ENCODE data around the gene UGT1A8. TPM values are rescaled to one million over a fixed set of nuclear protein-coding genes. Genes with fewer than 3 reads are reported as not detected.

UGT1A8 gene
- total RNA-seq, 1 experiment from 2014 or later = not detected

DNA sequence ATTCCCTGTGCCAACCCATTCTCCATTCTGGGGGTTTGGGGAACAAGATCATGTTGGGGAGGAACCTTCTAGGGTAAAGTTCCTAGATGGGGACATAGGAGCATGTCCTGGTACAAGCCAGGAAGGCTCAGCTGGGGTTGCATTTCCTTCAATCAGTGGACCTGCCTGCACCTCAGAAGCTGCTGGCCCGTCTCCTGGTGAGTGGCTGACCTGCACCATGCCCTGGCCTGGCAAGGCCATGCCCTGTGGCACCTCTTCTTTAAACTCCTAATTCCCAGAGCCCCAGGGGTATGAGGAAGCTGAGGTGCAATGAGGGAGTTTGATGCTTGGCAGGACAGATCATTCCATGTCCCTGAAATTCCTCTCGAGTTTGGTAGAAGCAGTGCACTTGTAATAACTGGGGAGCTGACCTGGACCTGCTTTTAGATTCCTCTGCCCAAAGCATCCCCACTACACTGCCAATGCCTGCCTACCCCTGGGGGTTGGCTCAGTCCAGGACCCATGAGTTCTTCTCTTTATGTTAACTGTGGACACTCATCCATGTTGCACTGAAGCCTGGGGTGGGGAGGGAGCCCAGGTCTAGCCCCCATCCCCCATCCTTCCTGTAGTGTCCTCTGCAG lies 186.0 kb downstream of the UGT1A8 start:
- BruUV-seq (replicated peaks) = no TSS peak
- H3K4me3 Mint-ChIP-seq (ENCODE audit: unreplicated experiment) = no peak overlapping the region
- no peak for DNase-seq (ENCODE audit: unreplicated experiment)
- intact Hi-C loops (cut with micrococcal nuclease) = no loop called here
- TF ChIP-seq CTCF (IDR thresholded peaks at IDR 0.05; ENCODE audit: unreplicated experiment) = no peak
- peaks cover 13% of the 10 kb centered on the region for H3K4me1 Mint-ChIP-seq (ENCODE audit: insufficient read depth, unreplicated experiment)
- peaks cover 5% of the 10 kb centered on the region for H3K27me3 Mint-ChIP-seq (ENCODE audit: insufficient read depth, unreplicated experiment)
- no peaks in the 10 kb centered on the region for H3K36me3 Mint-ChIP-seq (ENCODE audit: insufficient read depth, unreplicated experiment)
- H3K27ac Mint-ChIP-seq (ENCODE audit: low read depth, unreplicated experiment) = no peak overlapping the region
- no peaks in the 10 kb centered on the region for H3K9me3 Mint-ChIP-seq (ENCODE audit: unreplicated experiment)
- POLR2A ChIA-PET = interaction anchor here (0.6 kb wide), 1 partner anchor 24 kb away, joined by 3 read pairs; no protein-coding TSS in a partner anchor
- CTCF ChIA-PET = interaction anchor here (0.6 kb wide), 1 partner anchor 252 kb away, joined by 3 read pairs; no protein-coding TSS in a partner anchor

DNA sequence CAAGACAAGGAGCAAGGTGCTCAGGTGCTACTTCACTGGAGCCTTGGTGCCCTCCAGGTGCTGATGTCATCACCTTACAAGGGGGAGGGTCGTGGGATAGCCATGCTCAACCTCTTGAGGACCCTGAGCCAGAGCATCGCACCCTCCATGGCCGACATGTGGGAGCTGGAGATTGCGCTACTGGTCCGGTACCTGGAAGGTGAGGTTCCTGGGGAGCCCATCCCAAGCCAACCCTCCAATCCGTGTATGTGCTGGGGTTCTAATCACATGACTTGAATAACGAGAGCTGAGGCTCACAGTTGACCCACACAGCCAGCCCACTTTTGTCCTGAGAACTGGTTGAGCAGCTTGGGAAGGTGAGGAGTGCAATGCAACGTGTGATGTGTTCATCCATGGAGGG lies 186.6 kb downstream of the UGT1A8 start:
- Mint-ChIP-seq H3K27me3 (ENCODE audit: insufficient read depth, unreplicated experiment) (no peaks in the 10 kb centered on the region), H3K27ac (ENCODE audit: low read depth, unreplicated experiment) (no peak overlapping the region), H3K4me3 (ENCODE audit: unreplicated experiment) (no peak overlapping the region), H3K4me1 (ENCODE audit: insufficient read depth, unreplicated experiment) (peaks cover 13% of the 10 kb centered on the region), H3K36me3 (ENCODE audit: insufficient read depth, unreplicated experiment) (no peaks in the 10 kb centered on the region), H3K9me3 (ENCODE audit: unreplicated experiment) (no peaks in the 10 kb centered on the region)
- BruUV-seq (replicated peaks) = no TSS peak
- no peak for TF ChIP-seq CTCF (IDR thresholded peaks at IDR 0.05; ENCODE audit: unreplicated experiment)
- POLR2A ChIA-PET = no interaction called here
- CTCF ChIA-PET = interaction anchor here (0.6 kb wide), 1 partner anchor 253 kb away, joined by 3 read pairs; no protein-coding TSS in a partner anchor
- intact Hi-C loops (cut with micrococcal nuclease) = no loop called here
- DNase-seq (ENCODE audit: unreplicated experiment) = no peak

- no peaks in the 10 kb centered on the region for H3K36me3 Mint-ChIP-seq (ENCODE audit: insufficient read depth, unreplicated experiment)
- ChIA-PET POLR2A (no interaction called here), CTCF (no interaction called here)
- H3K4me3 Mint-ChIP-seq (ENCODE audit: unreplicated experiment) = no peak overlapping the region
- no TSS peak for BruUV-seq (replicated peaks)
- TF ChIP-seq CTCF (IDR thresholded peaks at IDR 0.05; ENCODE audit: unreplicated experiment) = no peak
- DNase-seq (ENCODE audit: unreplicated experiment) = peak; percentile 9
- H3K27me3 Mint-ChIP-seq (ENCODE audit: insufficient read depth, unreplicated experiment) = peaks cover 13% of the 10 kb centered on the region
- no peaks in the 10 kb centered on the region for H3K9me3 Mint-ChIP-seq (ENCODE audit: unreplicated experiment)
- no peak overlapping the region for H3K27ac Mint-ChIP-seq (ENCODE audit: low read depth, unreplicated experiment)
- intact Hi-C loops (cut with micrococcal nuclease) = no loop called here
- H3K4me1 Mint-ChIP-seq (ENCODE audit: insufficient read depth, unreplicated experiment) = no peaks in the 10 kb centered on the region
Observed at GRCh38 chr2:233807215-233807865, 189.9 kb downstream of the UGT1A8 start.

- no TSS peak for BruUV-seq (replicated peaks)
- intact Hi-C loops (cut with micrococcal nuclease) = no loop called here
- ChIA-PET CTCF (no interaction called here), POLR2A (no interaction called here)
- Mint-ChIP-seq H3K36me3 (ENCODE audit: insufficient read depth, unreplicated experiment) (no peaks in the 10 kb centered on the region), H3K4me1 (ENCODE audit: insufficient read depth, unreplicated experiment) (no peaks in the 10 kb centered on the region), H3K27me3 (ENCODE audit: insufficient read depth, unreplicated experiment) (peaks cover 13% of the 10 kb centered on the region), H3K4me3 (ENCODE audit: unreplicated experiment) (no peak overlapping the region), H3K27ac (ENCODE audit: low read depth, unreplicated experiment) (no peak overlapping the region), H3K9me3 (ENCODE audit: unreplicated experiment) (no peaks in the 10 kb centered on the region)
- no peak for TF ChIP-seq CTCF (IDR thresholded peaks at IDR 0.05; ENCODE audit: unreplicated experiment)
- DNase-seq (ENCODE audit: unreplicated experiment) = no peak
Observed at GRCh38 chr2:233807966-233808935, 190.8 kb downstream of the UGT1A8 start.
